NT2/D1 (cell line): ENCODE measurements around the gene SLC7A10.
"Not testable (repeated sequence)": the region's sequence is repeated elsewhere in the genome, so short reads cannot be mapped to it uniquely, and the experiment has no call there.

Experiments used
- DNase-seq: peaks from one replicate; pipeline ENCODE4 v3.0.0-alpha.2; 2011; ENCODE audit warnings: low read depth, low spot score
- H3K27me3 ChIP-seq: 2 replicates; pipeline ENCODE4 v1.6.0; 2011; ENCODE audit warnings: mild to moderate bottlenecking; ENCODE audit not compliant: insufficient read length, insufficient read depth
- H3K36me3 ChIP-seq: 2 replicates; pipeline ENCODE4 v1.6.1; 2011; ENCODE audit warnings: mild to moderate bottlenecking, low read length, mixed read lengths; ENCODE audit not compliant: insufficient read depth, insufficient read length
- H3K4me1 ChIP-seq: 2 replicates; pipeline ENCODE4 v1.5.1; 2011; ENCODE audit not compliant: insufficient read depth, insufficient read length
- H3K4me3 ChIP-seq: 2 replicates; pipeline ENCODE4 v1.5.1; 2011; ENCODE audit warnings: low read depth; ENCODE audit not compliant: insufficient read length
- H3K9ac ChIP-seq: 2 replicates; pipeline ENCODE4 v1.6.0; 2011; ENCODE audit warnings: low read depth; ENCODE audit not compliant: insufficient read length
- H3K9me3 ChIP-seq: 2 replicates; pipeline ENCODE4 v1.5.1; 2011; ENCODE audit warnings: mild to moderate bottlenecking, low read length; ENCODE audit not compliant: insufficient read depth
- SUZ12 ChIP-seq: IDR thresholded peaks from 2 replicates; pipeline ENCODE4 v1.6.1; 2011; ENCODE audit not compliant: insufficient read length, insufficient read depth; ENCODE audit errors: extremely low read depth
- YY1 ChIP-seq: IDR thresholded peaks from 2 replicates; pipeline ENCODE4 v1.6.1; 2011; ENCODE audit not compliant: insufficient read length, insufficient read depth
- ZNF274 ChIP-seq: IDR thresholded peaks from 2 replicates; pipeline ENCODE4 v1.6.1; 2011; ENCODE audit warnings: mild to moderate bottlenecking, low read depth, low read length

Gene SLC7A10

DNA sequence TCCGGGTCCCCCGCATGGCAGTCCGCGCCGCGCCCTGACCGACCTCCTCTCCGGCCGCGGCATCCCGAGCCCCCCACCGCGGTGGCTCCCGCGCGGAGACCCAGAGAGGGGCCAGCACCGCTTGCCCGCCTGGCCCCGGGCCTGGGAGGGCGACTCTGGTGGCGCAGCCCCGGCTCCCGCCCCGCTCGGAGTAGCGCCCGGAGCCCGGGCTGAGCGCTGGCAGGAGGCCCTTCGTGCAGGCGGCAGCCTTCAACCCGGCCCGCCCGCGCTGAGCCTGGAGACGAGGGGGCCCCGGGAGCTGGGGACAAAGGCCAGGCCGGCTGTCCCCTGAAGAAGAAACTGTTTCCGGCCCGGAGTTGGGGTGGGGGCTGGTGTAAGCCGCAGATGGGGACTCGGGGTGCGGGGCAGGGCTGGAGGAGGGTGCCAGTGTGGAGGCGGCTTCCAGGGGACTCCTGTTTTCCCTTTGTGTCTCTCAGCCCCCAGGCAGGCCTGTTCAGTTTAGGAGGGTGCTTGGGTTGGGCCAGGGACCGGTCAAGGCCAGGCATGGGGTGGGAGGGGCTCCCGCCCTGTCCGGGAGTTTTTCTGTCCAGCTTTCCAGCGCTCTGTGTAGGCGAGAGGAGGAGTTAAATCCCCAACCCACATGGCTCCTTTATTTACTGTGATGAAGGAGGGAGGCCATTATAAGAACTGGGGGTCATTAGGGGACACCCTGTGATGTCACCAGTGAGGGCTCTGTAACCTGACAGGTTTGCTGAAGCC lies 30.6 kb downstream of the SLC7A10 start:
- Histone ChIP-seq H3K36me3 (peaks cover 25% of the 10 kb centered on the region), H3K9ac (peak overlapping the region; percentile 61), H3K4me3 (peak overlapping the region; percentile 50), H3K27me3 (peaks cover 23% of the 10 kb centered on the region), H3K4me1 (no peaks in the 10 kb centered on the region), H3K9me3 (no peaks in the 10 kb centered on the region)
- no peak for TF ChIP-seq YY1
- no peak for TF ChIP-seq SUZ12
- TF ChIP-seq ZNF274, result no peak
- DNase-seq, result no peak

DNA sequence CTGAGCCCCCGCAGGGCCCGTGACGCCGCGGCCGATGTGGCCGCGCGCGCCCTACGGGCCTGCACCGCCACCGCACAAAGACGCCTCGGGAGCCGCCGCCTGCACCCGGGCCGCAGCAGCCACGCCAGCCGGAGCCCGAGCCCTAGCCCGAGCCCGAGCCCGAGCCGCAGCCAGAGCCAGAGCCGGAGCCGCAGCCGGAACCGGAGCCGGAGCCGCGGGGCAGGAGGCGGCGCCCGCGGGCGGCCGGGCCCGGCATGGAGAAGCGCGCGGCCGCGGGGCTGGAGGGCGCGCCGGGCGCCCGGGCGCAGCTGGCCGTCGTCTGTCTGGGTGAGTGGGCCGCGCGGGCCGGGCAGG lies 31.1 kb downstream of the SLC7A10 start:
- H3K27me3 ChIP-seq, result peaks cover 23% of the 10 kb centered on the region
- DNase-seq, result no peak
- no peaks in the 10 kb centered on the region for H3K9me3 ChIP-seq
- no peak for TF ChIP-seq ZNF274
- no peak for TF ChIP-seq YY1
- no peak for TF ChIP-seq SUZ12
- H3K4me1 ChIP-seq, result no peaks in the 10 kb centered on the region
- peaks cover 25% of the 10 kb centered on the region for H3K36me3 ChIP-seq
- peak overlapping the region; percentile 50 for H3K4me3 ChIP-seq
- H3K9ac ChIP-seq, result peak overlapping the region; percentile 61

- H3K4me1 ChIP-seq, result no peaks in the 10 kb centered on the region
- no peaks in the 10 kb centered on the region for H3K9me3 ChIP-seq
- DNase-seq, result no peak
- H3K36me3 ChIP-seq, result peaks cover 25% of the 10 kb centered on the region
- peaks cover 23% of the 10 kb centered on the region for H3K27me3 ChIP-seq
- TF ChIP-seq SUZ12 (no peak), YY1 (no peak), ZNF274 (no peak)
- H3K4me3 ChIP-seq, result peak within 1 kb of the TSS; percentile 50
- H3K9ac ChIP-seq, result peak within 1 kb of the TSS; percentile 61
Measured at GRCh38 chr19:33193865-33194362, 31.7 kb downstream of the SLC7A10 start, which contains the start of gene LRP3. Gene LRP3, plus strand, starts transcription at chr19:33194330. Its CDS starts 456 bp downstream, at chr19:33194786.

DNA sequence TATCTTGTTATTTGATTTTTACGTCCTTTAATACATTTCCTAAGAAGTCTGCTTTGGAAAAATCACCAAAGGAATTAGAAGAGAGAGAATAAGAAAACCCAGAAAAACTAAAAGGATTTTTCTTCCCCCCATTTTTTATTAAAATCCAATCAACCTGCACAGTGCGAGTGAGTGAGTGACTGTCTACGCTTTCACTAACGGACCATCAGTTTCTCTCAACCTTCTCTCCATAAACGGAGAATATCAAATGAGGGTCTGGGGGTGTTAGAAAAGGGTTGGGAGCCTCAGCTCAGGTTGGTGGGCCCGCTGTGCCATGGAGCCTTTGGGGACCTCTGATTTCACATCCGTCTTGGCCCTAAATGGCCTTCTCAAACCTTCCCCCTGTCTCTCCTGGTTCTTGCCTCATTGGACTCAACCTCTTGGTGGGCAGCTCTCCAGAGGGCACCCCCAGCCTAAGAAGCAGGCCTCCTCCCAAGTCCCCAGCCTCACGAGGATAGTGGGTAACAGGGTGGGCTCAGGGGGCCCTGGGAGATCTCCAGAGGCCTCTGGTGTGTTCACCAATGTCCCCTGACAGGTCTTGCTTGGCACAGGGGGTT lies 32.3 kb downstream of the SLC7A10 start:
- peak overlapping the region; percentile 21 for H3K4me3 ChIP-seq
- no peaks in the 10 kb centered on the region for H3K4me1 ChIP-seq
- H3K36me3 ChIP-seq, result peaks cover 20% of the 10 kb centered on the region
- H3K9ac ChIP-seq, result peak overlapping the region; percentile 42
- TF ChIP-seq ZNF274 (no peak), YY1 (no peak), SUZ12 (no peak)
- no peaks in the 10 kb centered on the region for H3K9me3 ChIP-seq
- DNase-seq, result no peak
- peaks cover 23% of the 10 kb centered on the region for H3K27me3 ChIP-seq

DNA sequence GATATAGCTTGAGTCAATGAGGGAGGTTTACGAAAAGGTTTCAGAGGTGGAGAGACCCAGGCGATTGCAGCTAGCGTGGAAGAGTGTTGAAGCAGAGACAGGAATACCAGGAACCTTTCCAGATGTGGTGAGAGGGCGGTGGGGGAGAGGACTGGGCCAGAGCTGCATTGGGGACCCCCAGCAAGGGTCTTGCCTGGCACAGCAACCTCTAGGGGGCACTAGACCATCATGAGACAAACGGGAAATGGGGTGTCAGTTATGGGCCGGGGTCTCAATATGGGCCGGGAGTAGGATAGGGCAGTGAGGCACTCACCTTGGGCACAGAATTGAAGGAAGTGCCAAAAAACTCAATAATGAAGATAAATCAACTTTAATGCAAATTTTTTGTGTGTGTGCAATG lies 33.6 kb downstream of the SLC7A10 start:
- Histone ChIP-seq H3K9ac (no peak overlapping the region), H3K36me3 (peaks cover 7% of the 10 kb centered on the region), H3K27me3 (peaks cover 23% of the 10 kb centered on the region), H3K9me3 (no peaks in the 10 kb centered on the region), H3K4me1 (no peaks in the 10 kb centered on the region), H3K4me3 (no peak overlapping the region)
- no peak for TF ChIP-seq ZNF274
- TF ChIP-seq YY1, result no peak
- TF ChIP-seq SUZ12, result no peak
- no peak for DNase-seq

- Histone ChIP-seq H3K9ac (no peak overlapping the region), H3K36me3 (peaks cover 1% of the 10 kb centered on the region), H3K27me3 (peaks cover 23% of the 10 kb centered on the region), H3K4me1 (no peaks in the 10 kb centered on the region), H3K9me3 (no peaks in the 10 kb centered on the region), H3K4me3 (no peak overlapping the region)
- TF ChIP-seq SUZ12, result no peak
- TF ChIP-seq ZNF274, result no peak
- TF ChIP-seq YY1, result no peak
- DNase-seq, result no peak
Measured at GRCh38 chr19:33191501-33191900, 34.1 kb downstream of the SLC7A10 start.

DNA sequence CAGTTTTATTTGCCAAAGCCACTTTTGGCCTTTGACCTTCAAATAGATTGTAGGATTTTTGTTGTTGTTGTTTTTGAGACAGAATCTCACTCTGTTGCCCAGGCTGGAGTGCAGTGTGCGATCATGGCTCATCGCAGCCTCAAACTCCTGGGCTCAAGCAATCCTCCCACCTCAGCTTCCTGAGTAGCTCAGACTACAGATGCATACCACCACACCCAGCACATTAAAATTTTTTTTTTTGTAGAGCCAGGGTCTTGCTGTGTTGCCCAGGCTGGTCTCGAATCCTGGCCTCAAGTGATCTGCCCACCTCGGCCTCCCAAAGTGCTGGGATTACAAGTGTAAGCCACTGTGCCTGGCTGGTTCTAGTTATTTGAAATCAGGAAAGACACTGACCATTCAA lies 34.6 kb downstream of the SLC7A10 start:
- not testable (repeated sequence) for H3K4me3 ChIP-seq, H3K36me3 ChIP-seq, H3K9me3 ChIP-seq, DNase-seq, H3K9ac ChIP-seq, H3K4me1 ChIP-seq
- peaks cover 23% of the 10 kb centered on the region for H3K27me3 ChIP-seq
